Raji (cell line): ENCODE data around the gene VWA5B1.

Source experiments
- POLR2A ChIP-seq: IDR thresholded peaks from 2 replicates; pipeline ENCODE4 v1.6.1; 2011; ENCODE audit warnings: low read depth, low read length, control low read depth; ENCODE audit not compliant: insufficient read depth

VWA5B1 gene

DNA sequence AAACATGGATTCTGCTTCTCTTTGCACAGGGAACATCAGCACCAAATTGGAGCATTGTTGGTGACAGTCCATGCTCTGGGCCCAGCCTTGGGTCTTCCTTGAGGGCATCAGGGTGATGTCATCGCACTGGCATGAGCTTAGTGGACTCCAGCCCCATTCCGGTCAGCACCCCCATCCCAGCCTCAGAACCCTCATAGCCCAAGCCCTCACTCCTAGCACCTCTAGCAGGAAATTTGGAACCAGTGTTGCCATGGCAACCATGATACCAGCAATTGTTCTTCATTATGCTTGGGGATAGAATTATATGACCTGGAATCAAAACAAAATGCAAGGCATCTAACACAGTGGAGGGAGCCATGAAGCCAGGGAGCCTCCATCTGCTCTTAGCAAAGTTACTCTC lies 83.1 kb downstream of the VWA5B1 start:
- TF ChIP-seq POLR2A: no peak

DNA sequence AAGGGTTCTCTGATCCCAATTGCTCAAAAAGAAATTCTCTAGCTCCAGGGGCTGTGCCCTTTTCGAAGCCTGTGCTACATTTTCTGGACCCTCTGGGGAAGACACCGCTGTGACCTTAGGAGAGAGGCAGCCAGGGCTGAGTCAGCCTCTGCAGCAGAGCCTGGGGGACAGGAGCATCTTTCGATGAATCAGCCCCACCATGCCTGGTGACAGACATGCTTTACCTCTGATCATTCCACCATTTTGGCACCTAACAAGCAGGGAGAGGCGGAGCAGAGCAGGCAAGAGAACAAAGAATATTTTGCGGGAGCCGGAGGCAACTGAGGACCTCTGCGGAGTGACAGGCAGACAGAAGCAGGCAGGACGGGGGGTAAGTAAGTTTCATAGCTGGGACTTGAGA lies 84.9 kb downstream of the VWA5B1 start:
- TF ChIP-seq POLR2A: no peak

DNA sequence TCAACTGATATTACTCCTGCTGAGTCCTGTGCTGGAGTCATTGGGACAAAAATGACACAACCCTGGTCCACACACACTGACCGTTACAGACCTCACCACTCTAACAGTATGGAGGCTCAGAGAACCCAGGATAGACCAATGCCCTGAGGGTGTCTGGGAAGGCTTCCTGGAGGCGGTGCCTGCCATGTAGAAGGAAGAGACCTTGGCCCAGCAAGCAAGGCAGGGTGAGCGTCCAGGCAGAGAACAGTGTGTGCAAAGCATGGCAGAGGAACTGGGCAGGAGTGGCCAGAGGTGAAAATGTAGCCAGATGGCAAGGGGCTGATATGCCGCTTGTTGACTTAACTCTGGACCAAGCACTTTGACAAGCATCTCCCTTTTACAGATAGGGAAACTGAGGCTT lies 85.5 kb downstream of the VWA5B1 start:
- no peak for TF ChIP-seq POLR2A

DNA sequence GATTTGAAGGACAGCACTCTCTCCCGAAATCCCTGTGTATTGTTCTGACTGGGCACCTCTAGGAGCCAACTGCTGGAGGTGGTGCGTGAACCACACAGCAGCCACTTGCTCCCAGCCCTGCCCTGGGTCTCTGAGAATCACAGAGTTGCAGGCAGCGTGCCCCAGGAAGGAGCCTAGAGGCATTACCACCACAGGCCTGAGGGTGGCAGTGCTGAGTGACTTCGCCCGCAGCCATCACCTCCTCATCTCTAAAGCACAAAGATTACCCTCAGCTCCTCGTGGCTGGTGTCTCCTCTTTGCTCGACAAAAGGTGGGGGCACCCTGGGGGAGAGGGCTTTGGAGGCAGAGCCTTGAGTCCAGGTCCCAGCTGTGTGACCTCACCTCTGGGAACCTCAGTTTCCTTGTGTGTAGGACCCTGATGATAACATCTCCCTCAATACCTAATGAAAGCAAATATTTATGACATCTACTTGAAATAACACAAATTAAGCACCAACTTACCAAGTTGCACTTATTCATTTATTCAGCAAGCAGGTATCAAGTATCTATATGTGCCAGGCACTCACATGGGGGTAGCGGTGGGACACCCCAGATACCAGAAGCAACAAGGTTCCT lies 86.3 kb downstream of the VWA5B1 start:
- no peak for TF ChIP-seq POLR2A

DNA sequence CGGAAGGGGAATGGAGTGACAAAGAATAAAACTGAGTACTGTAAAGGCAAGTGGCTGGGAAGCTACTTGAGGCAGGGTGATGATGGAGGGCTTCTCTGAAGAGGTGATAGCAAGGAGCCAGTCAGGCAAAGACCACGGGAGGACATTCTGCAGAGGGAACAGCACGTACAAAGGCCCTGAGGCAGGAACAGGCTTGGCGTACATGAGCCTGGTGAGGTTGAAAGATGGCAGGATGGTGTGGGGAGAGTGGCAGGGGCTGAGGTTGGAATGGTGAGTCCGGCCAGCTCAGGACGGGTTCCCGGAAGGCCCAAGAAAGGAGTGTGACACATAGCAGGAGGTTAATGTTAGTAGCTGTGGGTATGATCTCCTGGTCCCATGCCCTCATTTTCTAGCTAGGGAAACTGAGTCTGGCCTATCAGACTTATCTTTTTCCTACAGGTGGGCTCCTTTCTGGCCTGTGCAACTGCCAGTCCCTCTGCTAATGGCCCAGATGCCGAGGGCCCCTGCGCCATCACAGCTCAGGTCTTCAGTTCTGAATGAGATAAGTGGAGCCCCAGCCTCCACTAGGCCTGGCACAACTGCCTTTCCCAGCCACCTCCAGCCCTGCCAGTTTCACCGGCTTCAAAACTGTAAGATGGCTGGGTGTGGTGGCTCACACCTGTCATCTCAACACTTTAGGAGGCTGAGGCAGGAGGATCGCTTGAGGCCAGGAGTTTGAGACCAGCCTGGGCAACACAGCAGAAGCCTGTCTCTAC lies 87.0 kb downstream of the VWA5B1 start:
- TF ChIP-seq POLR2A: no peak

DNA sequence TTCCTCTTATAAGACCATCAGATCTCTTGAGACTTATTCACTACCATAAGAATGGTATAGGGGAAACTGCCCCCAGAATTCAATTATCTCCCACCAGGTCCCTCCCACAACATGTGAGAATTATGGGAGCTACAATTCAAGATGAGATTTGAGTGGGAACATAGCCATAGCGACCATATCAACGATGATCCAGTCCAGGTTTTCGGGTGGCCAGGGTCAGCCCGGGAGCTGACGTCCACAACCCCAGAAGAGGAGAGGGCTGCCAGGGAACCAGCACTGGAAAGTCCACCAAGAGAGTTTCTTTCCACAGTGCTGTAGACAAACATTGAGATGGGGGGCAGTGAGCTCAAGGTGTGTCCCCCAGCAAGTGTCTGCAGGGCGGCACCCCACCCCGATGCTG lies 88.4 kb downstream of the VWA5B1 start:
- no peak for TF ChIP-seq POLR2A

DNA sequence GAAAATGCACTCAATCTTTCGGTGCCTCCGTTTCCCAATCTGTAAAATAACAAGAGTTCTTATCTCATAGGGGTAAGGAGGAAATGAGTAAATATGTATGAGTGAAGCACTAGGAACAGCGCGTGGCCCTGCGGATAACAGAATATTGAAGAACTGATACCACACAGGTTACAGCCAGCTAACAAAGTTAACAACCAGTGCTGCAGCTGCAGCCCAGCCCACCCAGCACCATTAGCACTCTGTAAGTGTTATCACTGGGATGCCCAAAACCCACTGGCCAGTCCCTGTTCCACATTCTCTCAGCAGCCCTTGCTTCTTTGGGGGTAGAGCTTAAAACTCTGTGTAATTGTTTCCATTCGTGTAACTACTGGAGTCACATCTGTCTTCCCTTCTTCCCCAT lies 89.5 kb downstream of the VWA5B1 start:
- TF ChIP-seq POLR2A: no peak

DNA sequence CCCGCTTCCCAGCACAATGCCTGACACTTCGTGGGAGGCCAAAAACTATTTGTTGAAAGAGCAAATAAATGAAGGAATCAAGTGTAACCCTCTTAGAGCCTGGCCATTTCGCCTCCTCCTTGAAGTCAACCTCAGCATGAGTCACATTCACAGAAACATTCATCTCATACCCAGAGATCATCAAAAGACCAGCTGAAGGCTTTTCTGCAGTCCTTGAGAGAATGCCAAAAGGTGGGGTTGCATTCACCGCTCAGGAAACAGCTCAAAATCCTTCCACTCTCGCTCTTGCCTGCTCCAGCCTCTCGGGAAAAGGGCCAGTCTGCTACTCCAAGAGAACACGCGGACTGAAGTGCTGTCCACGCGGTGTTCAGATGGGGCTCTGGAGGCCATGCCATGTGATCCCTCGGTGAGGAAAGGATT lies 90.0 kb downstream of the VWA5B1 start:
- no peak for TF ChIP-seq POLR2A

DNA sequence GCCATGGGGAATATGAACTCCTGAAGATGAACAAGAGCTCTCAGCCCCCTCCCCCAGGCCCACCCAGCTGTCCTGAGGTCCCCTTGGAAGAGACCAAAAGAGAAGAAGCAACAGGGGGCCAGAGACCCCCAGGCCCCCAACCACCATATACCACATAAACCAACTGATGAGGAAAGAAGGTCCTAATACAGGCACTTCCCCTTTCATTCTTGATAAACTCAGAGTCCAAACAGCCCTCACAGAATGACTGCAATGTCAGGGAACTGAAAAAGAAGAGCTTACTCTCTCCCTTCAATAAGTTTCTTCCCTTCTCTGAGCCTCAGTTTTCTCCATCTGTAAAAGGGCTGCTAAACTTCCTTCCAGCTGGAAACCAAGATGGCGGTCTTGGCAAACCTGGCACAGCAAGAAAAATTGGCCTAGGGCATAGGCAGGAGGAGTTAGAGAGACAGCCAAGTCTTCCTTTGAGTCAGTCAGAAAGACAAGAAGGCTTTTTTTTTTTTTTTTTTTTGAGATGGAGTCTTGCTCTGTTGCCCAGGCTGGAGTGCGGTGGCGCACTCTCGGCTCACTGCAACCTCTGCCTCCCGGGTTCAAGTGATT lies 90.5 kb downstream of the VWA5B1 start:
- TF ChIP-seq POLR2A: no peak

DNA sequence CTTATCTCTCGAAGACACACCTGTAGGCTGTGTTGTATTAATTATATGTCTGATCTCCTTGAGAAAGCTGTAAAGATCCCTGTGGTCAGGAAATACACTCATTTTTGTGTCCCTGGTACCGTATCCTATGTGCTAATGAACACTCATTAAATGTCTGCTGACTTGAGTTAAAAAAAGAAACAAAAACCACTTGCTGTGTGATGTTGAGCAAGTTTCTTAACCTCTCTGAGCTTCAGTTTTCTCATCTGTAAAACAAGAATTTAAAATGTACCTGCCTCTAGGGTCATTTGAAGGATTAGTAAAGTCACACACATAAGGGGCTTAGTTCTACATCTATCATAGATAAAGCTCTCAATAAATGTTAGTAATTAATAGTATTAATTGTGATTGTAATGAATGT lies 91.3 kb downstream of the VWA5B1 start:
- no peak for TF ChIP-seq POLR2A

DNA sequence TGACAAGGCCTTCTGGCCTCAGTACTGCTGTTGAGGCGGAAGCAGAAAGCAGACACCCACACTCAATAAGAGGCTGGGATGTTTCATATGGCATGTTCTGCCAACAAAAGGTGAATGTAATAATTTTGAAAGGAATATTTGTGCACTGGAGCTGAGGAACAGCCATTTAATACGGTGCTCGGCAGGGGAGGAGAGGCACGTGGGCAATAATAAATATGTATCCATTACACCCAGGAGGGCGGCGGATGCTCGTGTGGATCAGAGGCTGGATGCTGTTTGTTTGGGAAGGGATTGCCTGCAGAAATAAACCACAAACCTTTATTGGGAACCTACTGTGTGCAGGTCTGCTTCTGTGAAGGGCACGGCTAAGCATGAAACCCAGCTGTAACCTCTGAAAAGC lies 92.0 kb downstream of the VWA5B1 start:
- no peak for TF ChIP-seq POLR2A

DNA sequence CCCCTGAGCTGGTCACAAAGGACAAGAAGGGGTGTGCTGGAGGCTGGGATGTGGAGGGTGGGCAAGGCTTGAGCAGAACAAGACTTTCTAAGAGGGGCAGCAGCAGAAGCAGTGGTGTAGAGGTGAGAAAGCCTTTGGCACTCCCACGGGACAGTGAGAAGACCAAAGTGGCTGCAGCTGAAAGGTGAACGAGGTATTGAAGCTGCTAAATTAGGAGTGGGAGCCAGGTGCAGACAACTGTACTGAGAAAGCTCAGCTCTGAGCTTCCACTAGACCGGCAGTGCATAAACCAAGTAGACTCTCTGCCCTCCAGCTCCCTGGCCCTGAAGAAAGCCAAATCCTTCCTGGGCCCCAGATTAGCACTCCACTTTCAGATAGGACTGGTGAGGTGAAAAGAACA lies 93.0 kb downstream of the VWA5B1 start:
- no peak for TF ChIP-seq POLR2A

DNA sequence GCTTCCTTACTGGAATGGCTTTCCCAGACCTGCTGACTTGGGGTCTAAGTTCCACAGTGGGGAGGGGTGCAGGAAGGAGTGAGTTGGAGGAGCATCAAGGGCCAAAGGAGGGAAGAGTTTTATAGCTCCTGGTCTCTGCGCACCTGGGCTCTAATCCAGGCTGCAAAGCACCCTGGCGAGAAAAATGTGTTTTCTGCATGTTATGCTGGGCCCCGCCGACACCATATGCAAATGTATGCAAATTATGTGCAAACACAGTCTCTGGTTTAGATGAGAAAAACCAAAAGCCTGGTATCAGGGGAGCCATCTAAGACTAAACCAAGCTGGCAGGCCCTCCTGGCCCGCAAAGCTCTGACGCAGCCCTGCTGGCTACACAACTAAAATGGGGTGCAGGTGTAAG lies 95.0 kb downstream of the VWA5B1 start:
- no peak for TF ChIP-seq POLR2A

DNA sequence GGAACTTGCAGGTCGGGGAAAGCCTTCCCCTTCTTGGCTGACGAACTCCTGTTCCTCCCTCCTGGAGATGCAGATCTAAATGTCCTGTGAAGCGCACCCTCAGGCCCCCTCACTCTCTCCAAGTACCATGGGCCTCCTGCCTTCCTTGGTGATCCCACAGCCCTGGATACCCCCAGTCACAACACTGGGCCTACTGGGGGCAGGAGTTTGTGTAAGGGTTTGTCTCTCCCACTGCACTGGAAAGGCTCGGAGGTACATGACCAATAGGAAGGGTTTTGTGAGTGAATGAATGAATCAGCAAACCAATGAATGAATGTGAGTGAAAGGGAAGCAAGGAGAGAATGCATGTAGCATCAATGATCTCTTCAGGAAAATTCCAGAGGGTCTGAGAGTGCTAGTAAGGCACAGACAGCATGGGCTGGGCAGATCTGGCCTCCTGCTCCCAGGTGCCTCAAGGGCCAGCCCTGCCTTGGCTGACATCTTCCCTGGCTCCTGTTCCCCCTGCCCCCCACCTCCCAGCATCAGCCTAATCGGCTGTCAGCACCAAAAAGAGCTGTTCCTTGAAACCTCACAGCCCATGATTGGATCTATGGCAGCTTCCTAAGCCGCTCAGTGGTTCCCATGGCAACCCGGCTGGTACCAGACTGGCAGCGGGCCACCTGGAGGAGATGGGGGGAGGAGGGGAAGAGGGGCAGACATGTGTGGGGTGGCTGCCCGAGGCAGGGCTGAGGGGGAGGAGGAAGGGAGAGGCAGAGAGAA lies 95.8 kb downstream of the VWA5B1 start:
- TF ChIP-seq POLR2A: no peak

DNA sequence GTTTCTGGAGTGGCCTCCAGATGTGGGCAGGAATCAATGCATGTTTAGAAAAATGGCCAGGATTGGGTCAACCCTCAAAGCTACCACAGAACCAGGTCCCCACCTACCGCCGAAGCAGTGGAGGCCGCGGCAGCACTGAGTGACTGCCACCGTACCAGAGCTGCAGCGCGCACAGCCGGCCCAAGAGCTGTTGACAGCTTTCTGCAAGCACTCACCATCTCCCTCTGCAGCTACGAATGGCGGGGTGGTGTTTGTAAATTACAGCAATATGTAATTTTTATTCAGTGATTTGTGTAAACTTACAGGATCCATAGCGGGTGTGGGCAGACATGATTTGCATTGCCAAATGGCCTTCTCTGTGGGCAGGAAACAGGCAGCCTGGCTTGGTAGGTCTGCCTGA lies 98.9 kb downstream of the VWA5B1 start:
- TF ChIP-seq POLR2A: no peak
